Lung microvascular endothelial cell (primary cell): Measurements from ENCODE around the gene FGD3. TPM values are rescaled to one million over a fixed set of nuclear protein-coding genes. Genes with fewer than 3 reads are reported as not detected.

Experiments
- DNase-seq, 2 donors: peaks; one replicate each; pipeline versions ENCODE4 v3.0.0 to v3.0.0-alpha.2; 2010; ENCODE audit warnings: low read depth in 2 of 2
- total RNA-seq: library from RNA; depleted of rRNA; stranded (reverse); fragments of >200 nt; gene quantifications from 2 replicates; pipeline ENCODE4 v1.2.1, GENCODE V29; 2014

Gene FGD3
- total RNA-seq, 1 donor from 2014 or later: not detected

DNA sequence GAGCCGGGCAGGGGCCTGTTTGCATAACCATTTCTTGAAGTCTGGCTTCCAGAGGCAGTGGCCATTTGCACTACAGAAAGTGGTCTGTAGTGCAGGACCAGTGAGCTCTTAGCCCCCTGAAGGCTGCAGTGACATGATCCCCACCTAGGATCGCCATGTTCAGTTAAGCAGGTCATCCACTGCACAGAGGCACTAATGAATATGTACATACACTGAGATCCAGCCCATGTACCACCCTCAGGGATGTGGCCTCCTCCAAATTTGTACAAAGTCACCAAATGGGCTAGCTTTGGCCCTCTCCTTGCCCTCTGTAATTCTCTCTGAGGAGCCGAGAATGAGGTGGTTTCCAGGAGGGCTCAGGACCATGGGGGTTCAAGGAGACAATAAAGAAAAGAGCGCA, 102.9 kb downstream of the FGD3 start:
- no peak for DNase-seq

DNA sequence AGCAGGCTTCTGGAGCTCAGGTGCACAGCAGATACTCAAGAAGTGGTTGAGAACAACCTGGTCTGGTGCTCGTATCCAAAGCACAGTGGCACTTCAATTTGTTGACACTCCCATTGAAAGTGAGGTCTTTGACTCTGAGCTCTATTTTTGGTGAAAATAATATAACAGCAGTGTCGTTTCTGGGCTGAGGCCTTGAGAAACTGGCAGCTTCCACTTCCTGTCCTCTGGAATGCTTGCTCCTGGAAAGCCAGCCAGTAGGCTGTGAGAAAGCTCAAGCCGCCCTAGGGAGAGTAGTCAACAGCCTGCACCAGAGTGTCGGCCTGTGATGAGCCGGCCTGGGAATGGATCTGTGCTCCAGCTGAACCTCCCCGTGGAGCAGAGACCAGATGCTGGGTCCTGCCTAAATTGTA, 104.4 kb downstream of the FGD3 start:
- peak in 1 of 2 donors; percentile 13 for DNase-seq

DNA sequence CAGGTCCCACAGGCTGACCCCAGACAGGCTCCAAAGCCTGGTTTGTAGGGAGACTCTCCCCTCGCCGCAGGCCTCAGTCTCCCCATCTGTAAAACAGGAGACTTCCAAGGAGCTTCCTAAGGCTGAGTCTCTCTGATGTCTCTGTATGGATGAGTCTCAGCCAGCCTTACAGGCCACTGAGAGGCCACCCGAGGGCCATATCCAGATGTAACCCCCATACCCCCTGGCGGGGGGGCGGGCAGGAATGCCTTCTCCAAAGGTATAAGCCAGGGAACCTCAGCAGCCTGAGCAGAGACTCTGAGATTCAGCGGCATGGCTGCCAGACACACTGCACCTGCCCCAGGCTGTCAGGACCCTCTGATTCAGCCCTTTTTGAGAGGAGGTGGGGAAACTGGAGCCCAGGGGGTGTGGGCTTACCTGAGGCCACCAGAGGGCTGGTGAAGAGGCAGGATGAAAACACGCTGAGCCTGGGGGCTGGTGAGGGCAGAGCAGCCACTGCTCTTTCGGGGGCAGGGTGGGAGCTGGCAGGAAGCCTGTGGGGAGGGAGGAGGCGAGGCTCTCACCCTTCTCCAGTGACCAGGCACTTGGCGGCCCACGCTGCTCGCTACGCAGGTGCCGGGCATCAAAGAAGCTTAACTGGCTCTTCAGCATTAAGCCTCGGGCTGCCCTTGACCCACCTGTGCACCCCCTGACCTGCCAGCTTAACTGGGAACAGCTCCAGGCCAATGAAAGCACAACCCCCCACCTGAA, 105.6 kb downstream of the FGD3 start:
- DNase-seq: no peak

DNA sequence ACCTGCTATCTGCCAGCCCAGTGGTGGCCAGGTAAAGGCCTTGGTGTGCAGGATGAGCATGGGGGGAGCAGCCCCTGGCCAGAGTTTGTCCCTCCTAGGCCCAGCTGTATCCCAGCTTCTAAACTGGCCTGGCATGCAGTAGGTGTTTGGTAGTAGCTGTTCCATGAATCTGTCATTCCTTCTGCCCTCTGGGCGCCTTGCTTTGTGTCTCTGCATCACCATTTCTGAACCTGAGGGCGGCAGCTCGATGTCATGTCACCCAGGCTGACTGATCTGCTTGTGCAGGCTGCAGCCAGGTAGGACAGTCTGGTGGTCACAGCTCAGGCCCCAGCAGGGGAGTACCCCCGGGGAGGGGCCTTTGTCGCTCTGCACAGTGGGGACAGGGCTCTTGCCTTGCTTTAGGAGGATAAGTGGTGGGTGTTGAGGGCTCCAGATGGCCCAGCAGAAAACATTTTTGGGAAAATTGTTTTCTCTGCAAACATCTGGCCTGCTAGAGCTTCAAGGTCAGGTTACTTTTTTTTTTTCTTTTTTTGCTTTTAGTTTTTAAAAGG, 106.5 kb downstream of the FGD3 start:
- DNase-seq: no peak

DNA sequence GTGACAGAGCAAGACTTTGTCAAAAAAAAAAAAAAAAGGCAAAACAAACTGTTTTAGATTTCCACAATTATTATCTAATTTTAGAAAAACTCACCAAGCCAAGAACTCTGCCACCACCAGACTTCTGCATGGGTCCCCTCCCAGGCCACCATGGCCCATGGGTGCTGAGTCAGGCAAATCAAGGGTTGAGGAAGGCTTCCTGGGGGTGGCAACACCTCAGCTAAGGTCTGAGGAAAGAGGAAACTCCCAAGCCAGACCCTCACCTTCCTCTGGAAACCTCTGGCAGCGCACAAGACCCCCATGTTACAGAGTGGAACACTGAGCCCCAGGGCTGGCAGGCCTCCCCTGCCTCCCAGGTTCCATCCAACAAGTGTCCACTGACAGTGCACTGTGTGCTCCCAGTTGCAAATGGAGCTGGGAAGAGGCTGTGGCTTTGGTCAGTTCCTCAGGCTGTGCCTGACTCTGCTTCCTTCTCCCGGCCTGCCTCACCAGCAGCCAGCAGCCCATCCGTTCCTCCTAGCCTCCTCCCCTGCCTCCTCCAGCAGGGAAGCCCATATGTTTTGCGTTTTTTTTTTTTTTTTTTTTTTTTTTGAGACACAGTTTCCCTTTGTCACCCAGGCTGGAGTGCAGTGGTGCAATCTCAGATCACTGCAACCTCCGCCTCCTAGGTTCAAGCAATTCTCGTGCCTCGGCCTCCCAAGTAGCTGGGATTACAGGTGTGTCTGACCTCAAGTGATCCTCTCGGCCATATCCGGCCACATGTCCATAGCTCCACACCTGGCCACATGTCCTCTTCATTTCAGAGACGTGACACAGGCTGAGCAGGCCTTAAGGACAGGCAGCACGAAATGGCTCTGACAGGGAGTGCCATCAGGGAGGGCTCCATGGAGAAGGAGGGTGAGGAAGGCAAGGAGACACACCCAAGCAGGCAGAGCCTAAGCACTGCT, 107.7 kb downstream of the FGD3 start:
- no peak for DNase-seq

DNA sequence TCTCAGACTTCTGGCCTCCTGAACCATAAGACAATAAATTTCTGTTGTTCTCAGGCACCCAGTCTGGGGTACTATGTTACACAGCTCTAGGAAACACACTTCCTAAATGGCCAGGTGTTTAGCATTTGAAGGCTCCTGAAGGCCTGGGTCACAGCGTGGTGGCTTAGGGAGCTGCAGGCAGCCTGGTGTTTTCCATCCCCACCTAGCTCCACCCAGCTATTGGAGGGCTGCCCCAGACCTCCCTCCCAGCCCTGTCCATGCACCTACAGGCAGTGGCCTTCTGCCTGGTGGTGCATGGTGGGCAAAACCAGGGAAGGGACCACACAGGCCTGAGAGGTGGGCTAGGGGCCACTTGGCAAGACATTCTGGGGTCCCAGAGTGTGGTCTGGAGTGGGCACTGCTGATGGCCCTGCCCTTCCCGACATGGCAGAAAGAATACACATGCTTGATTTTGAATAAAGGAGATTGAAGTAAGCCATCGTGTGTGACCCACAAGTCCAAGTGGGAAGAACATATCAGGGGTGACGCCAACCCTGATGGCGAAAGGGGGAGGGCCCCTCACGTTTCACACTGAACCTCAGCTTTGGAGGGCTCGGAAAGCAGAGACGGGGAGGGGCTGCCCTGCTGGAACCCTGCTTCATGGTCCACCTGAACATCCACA, 109.8 kb downstream of the FGD3 start:
- no peak for DNase-seq

DNA sequence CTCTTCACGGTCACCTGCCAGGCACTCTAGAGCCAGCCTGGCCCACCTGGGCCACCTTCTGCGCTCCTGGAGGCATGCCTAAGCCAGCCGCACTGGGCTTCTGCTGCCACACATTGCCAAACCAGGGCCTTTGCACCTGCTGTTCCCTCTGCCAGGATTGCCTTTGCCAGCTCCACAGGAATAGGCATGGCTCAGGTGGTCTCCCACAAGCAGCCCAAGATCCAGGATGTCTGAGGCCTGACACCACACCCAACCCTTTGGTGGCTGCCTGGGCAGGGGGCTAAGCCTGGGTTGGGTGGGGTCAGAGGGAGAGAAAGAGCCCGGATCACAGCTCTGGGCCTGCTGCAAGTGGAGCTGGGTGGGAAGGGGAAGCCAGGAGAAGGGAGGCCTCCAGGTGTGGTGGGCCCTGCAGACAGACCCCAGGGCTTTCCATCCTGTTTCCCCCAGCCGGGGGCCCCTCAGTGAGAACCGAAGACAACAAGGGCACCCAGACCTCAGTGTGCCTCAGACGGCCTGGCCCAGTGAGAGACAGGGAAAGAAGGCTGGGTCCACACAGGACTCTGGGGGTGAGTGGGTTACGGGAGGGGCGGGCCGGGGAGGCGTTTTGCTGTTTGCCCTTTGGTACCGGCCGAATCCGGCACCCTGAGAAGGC, 110.5 kb downstream of the FGD3 start:
- no peak for DNase-seq

DNA sequence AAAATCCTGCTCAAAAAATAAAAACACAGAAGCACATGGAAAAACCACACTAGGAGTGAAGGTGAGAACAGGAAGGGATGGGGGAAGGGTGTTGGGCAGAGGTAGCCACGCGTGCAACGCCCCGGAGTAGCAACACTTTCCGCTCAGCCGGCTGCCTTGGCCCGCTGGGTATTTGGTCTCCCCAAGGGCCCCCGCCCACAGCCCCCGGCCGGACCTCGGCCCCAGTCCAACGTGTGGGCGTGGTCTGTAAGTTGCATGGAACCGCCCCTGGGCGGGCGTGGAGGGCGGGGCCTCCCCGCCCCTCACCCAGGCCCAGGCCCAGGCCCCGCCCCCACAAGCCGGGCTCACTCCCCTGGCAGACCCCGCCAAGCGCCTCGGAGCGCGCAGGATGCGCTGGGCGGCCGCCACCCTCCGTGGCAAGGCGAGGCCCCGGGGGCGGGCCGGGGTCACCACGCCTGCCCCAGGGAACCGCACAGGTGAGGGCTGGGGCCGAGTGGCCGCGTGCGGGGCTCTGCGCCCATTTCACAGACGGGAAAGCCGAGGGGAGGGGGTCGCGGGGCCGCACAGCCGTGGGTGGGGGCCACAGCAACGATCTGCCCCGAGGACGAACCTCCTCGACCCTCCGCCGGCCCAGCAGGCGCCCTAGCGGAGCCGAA, 111.2 kb downstream of the FGD3 start, which contains the start of gene SUSD3:
Gene SUSD3 (plus strand): TSS at position 347 of the 656 bp plus-strand sequence. CDS start 42 bp downstream, at position 389.
- DNase-seq: peak in 1 of 2 donors; percentile 42

DNA sequence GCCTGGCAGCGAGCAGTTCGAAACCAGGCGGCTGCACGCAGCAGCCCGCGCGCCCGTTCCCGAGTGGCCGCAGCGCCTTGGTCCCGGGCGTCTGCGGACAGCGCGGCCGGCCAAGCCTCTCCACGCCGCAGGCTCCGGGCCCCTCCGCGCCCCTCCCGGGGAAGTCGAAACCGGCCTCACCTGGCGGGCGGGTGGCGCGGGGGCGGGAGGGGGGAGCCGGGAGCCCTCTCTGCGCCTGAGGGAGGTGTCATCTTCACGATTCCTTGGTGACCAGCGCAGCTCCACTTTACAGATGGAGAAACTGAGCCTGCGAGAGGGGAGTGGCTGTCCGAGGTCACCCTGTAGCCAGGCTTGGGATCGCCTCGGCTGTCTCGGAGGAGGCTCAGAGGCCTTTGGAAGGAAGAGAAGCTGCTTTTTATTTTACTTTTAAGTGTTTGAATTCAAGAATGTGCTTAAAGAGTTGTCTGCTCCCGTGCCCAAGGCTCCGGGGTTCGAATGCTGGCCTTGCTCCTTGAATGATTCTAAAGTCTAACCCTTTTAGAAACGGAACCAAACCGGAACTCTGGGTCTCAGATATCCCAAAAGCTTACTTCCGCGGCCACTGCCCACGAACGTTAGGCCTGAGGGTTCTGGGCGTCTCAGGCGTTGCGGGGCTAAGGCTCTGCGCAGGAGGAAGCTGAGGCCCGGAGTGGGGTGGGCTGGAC, 111.8 kb downstream of the FGD3 start:
- DNase-seq: no peak

DNA sequence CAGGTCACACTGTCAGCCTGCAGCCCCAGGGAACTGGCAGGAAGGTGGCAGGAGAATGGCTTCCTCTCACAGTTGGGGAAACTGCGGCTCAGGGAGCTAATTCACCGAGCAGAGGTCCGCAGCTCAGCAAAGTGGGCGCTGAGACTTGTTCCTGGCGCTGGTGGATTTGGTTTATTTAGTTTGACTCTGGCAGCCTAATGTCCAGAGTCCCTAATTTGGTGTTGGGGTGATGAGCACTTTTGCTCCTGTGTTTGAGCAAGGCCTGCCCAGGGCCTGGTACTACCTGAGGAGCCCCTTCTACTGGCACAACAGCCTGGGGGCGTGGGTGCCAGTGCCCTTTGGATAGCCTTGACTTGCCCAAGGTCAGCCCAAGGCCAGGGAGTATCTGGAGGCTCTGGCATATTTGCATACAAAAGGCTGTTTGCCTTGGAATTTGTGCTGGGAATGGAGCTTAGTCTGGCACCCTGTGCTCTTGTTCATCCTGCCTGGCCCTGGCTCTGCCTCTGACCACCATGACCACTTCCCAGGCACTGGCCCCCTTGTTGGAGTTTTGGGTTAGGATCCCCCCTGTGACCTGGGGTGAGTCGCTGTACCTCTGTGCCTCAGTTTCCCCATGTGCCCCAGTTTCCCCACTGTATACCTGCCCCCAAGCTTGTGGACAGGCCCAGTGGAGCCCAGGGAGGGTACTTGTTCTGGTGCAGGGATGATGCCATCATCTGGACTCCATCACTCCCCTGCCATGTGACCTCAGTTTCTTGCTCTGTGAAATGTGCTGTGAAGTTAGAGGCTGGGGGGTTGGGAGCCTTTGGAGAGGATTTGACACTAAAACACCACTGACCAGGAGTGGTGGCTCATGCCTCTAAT, 112.6 kb downstream of the FGD3 start:
- no peak for DNase-seq

DNA sequence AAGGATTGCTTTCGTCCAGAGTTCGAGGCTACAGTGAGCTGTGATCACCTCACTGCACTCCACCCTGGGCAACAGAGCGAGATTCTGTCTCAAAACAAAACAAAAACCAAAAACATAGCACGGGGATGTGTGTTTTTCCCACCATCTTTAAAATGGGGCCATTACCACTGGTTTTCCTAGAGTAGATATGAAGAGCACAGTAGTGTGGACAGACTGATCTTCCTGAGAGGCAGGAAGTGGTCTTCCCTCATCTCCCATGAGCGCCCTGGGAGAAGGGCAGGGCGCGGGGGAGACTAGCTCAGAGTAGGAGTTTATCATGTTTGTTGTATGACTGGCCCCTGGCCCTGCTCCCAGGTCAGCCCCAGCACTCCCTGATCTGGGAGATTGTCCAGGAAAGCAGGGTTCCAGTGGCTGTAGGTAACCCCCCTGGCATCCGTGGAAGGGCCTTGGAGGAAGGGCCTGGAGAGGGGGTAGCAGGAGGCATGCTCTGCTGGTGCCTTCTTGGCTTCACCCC, 113.5 kb downstream of the FGD3 start:
- no peak for DNase-seq

DNA sequence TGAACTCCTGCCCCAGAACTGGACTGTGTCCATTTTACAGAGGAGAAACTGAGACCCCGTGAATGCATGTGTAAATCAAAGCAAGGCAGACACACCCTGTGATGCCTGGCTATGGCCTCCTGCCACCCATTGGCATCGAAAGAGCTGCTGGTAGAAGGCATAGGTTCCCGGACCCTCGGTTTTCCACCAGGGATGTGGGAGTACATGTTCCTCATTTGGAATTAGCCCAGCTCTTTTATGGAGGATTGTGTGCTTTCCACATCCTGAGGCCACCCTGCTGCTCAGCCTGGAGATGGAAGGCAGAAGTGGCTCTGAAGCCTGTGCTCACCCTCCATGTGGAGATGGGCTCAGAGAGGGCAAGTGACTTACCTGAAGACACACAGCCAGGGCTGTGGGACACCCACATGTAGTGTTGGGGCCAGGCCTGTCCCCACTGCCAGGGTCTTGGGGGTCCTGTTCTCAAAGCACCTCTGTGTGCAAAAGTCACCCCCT, 114.0 kb downstream of the FGD3 start:
- DNase-seq: no peak

DNA sequence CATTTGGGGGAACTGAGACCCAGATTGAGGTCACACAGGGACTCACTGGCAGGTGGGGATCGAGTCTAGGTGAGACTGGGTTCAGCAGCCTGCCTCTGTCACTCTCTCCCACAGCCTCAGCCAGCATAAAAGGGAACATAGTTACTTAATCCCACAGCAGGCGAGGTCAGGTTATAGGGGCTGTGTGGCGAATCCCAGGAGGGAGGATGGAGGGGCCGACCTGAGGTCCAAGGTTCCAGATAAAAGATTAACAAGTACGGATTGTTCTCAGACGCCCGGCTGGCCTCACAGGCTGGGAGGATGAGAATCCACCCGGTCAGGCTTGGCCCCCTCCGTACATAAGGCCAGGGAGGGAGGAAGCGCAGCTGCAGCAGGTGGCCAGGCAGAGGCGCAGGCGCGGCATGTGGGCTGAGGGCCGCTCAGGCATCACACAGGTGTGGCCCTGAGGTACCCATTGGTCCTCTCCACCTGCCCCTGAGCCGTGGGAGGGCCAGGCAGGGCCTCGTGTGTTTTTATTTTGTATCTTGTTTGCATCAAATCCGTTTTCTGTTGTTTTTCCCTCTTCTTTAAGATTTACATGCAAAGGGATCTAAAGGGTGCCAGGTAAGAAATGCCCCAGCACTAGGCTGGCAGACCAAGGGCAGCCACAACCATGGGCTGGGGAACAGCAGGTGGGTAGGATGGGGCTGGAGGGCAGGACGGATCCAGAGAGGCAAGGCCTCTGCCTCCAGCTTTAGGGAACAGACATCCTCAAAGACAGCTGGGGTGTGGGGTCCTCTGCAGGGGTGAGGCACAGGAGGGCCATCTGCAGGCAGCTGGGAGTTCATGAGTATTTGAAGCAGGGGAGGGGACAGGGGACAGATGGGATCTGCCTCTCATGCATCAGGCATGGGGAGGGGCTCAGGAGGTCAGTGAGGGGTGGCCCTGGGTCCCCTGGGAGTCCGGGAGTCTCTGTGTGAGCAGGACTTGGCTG, 114.8 kb downstream of the FGD3 start:
- no peak for DNase-seq

DNA sequence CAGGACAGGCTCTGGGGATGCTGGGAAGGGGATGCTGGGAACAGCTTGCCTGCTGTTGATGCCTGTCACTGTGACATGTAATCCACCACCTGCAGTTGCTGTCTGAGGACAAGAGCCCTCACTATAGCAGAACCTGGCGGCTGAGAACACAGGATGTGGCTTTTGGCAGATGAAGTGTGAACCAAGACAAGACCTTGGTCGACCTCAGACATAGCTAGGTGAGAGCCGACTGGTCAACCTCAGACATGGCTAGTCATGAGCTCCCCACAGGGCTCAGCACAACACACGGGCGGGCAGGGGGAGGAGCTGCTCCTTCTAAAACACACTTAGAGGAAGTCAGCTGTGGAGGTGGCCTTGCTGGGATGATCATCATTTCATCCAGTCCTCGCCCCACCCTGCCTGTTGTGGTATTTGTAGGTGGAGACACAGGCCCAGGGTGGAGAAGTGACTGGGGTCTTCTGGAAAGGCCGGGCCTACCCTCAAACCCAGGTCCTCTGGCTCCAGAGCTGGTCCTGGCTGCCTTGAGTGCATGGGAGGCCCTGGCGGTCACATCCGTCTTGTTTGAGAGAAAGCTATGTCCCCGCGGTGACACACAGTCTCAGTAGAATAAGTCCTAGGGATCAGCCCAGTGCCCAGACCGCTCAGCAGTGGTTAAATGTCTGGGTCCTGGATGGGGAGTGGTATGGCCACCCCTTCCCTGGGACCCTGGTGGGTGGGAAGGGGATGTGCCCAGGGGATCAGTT, 117.2 kb downstream of the FGD3 start:
- DNase-seq: no peak

DNA sequence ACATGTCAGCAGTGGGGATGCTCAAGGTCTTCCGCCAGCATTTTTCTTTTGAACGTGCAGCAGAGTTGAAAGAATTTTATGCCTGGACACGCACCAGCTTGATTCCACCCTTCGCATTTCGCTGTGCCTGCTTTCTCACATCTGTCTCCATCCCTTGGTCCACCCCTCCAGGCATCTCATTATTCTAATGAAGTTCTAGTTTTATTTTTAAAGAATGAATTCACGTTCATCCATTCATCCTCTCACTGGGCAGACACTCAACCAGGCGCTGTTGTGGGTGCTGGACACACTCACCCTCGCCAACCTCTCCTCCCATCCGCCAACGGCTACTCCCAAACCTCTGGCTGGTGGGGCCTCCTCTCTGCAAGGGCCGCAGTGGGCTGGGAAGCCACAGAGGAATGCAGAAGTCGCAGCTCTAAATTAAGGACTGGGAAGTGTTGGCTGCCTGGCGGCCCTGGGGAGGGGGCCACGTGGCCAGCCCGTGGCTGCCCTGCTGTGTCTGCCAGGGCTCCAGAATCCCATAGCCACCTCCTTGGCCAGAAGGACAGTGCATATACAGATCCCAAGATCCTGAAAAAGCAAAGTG, 117.9 kb downstream of the FGD3 start:
- DNase-seq: no peak

DNA sequence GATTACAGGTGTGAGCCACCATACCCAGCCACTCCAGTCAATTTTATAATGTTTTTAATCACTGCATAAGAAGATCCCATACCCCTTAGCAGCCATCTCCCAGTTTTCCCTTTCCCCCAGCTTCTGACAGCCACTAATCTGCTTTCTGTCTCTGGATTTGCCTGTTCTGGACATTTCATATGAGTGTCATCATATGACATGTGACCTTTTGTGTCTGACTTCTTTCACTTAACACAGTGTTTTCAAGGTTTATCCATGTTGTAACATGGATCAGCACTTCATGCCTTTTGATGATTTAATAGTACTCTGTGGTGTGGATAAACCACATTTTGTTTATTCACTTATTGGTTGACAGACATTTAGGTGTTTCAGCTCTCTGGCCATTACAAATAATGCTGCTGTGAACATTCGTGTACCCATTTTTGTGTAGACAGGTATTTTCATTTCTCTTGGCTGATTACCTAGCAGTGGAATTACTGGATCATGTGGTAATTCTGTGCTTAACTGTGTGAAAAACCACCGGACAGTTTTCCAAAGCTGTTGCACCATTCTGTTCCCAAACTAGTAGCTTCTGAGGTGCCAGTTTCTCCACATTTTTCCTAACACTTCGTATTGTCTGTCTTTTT, 119.8 kb downstream of the FGD3 start:
- DNase-seq: no peak
